ENCODE results near the gene VAV2.

The VAV2 gene

DNA sequence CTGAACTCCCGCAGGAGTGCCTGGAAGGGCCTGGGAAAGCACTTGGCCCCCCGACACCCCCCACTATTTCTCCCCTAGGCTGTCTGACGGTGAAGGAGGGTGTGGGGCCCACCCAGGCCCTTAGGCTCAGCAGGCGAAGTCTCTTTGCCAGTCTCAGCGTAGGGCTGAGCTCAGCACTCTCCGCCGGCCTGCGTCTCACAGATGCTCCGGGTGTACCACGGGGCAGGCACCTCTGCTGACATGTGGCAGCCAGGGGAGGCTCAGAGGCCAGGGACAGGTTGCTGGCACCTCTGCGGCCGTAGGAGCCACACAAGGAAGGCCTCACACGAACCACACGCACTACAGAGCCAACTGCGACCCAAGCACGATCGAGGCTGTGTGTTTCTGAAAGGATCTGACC is 114.2 kb downstream of the VAV2 start:
- intact Hi-C loops (cut with DNase I), result no loop called here
- no peak for DNase-seq

- intact Hi-C loops (cut with DNase I), result no loop called here
- no peak for DNase-seq
Measured at GRCh38 chr9:133877327-133877726, 114.8 kb downstream of the VAV2 start.

- no peak for DNase-seq
- intact Hi-C loops (cut with DNase I), result no loop called here
Measured at GRCh38 chr9:133876836-133877235, 115.3 kb downstream of the VAV2 start.

DNA sequence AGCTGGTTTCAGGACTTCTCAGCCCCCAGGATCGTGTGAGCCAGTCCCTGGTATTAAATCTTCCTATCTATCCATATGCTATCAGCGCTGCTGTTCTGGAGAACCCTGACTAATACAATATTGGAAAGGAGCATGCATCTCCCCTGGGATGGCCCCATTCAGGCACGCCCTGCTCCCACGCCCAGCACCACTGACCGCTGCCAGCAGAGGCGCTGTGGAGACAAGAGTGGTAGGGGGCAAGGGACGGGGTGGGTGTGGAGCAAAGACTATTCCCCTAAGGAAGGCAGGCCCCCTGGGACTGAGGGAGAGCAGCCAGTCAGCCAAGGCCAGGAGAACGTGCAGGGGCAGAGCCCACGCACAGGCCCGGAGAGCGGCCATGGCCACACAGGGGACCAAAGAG is 116.0 kb downstream of the VAV2 start:
- no peak for DNase-seq
- intact Hi-C loops (cut with DNase I), result no loop called here

- no peak for DNase-seq
- intact Hi-C loops (cut with DNase I), result no loop called here
Measured at GRCh38 chr9:133875131-133875530, 117.0 kb downstream of the VAV2 start.

DNA sequence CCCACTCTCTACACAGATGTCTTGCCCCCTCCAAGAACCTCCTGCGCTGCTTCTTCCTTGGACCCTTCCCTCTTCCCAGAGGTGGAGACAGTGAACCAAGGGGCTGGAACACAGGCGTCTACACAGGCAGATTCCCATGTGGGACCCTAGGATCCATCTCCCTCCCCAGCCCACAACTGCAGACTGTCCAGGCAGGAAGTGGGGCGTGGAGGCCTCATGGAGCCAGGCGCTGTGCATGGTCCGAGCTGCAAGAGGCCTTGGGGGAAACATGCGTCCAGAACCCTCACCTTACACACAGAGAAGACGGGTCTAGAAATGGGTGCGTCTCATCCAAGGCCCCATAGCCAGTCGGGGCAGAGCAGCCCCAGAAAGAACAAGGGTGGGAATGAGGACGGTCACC is 117.5 kb downstream of the VAV2 start:
- DNase-seq, result no peak
- intact Hi-C loops (cut with DNase I), result no loop called here

DNA sequence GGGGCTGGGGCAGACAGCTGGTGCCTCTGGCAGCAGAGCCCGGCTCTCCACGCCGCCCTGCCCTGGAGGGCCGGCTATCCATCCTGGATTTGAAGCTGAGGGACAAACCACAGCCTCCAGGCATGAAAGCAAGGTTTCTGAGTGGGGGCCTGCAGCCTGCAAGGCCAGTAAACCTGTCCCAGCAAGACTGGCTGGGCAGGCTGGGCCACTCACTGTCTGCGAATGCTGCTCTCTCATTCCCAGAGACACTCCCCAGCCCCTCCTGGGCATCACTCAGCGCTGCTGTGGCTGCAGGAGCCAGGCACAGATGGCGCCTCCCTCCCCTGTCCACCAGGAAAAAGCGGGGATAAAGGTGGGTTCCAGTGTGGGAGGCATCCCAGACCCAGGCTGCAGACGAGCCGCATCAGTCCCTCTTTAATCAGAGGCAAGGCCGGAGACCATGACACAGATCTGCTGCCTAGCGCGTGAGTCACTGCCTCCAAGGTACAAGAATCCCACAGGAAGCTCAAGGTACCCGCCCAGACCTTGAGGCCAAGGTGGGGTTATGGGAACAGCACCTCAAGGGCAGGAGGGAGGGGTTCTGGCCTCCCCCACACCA is 118.0 kb downstream of the VAV2 start:
- intact Hi-C loops (cut with DNase I), result no loop called here
- no peak for DNase-seq

- DNase-seq, result peak in 7 of 42 donors; percentile 18 to 44 (median 37)
Measured at GRCh38 chr9:133873461-133873891, 118.6 kb downstream of the VAV2 start.

DNA sequence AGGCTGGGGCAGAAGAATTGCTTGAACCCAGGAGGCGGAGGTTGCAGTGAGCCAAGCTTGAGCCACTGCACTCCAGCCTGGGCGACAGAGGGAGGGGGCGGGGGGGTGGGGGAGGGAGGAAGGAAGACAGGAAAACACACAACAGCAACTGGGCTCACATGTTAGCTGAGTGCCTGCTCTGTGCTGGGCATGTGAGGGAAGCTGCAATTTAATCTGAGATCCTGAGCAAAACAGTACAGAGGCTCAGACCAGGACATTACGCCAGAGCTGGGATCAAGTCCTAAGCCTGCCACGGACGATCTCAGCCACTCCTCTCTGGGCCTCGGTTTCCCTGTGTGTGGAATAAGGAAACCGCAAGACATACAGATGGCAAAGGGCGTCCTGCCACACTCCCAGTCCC is 119.1 kb downstream of the VAV2 start:
- intact Hi-C loops (cut with DNase I), result no loop called here
- DNase-seq, result no peak

More at GRCh38 chr9:133873461-133873891, 118.6 kb downstream of the VAV2 start:
- intact Hi-C loops (cut with DNase I), result no loop called here

- intact Hi-C loops (cut with DNase I), result no loop called here
- DNase-seq, result no peak
Measured at GRCh38 chr9:133870598-133871595, 121.2 kb downstream of the VAV2 start.

DNA sequence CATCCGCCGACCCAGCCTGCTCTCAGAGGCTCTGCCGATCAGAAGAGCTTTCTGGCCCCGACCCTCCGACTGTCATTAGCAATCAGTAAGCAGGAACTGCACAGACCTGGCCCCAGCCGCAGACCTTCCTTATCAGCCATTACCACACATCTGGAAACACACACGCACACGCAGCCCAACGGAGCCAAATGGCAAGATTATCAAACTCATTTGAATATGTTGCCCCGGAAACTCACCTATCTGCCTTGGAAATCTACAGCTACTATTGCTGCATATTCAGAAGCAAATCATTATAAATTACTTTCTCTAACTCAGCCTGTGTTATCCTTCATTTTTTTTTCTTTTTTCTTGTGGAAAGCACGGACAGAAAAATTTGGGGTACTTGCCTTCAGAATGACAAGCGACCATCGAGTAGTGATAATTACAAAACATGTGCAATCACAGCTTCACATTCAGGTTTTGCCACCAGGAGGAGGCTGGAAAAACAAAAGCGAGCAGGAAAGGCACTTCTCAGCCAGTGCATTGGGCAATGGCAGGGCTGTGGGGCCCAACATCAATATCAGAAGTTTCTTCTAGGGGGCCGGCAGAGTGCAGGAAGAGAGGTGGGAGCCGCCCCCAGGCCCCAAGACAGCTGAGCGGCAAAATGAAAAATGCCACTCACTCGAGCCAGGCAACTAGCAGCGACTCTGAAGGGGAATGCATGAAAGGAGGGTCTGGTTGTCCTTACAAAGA is 122.3 kb downstream of the VAV2 start:
- DNase-seq, result no peak

DNA sequence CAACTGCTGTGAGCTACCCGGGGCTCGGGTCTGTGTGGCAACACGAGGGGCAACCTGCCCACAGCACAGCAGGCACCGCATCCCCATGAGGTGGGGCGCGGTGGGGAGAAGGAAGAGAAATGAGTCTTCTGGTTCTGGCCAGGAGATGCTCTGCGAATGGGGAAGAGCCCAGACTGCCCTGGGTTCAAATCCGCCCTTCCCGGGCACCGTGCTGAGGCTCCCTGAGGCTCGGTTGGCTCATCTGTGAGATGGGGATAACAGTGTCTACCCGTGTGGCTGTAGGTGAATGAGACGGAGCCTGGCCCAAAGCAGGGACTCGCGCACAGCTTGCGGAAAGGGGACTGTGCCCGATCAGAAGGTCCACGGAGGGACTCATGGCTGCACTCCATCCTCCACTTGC is 123.9 kb downstream of the VAV2 start:
- no peak for DNase-seq
- intact Hi-C loops (cut with DNase I), result no loop called here

More for the DNA sequence above, 122.3 kb downstream of the VAV2 start:
- intact Hi-C loops (cut with DNase I), result no loop called here

DNA sequence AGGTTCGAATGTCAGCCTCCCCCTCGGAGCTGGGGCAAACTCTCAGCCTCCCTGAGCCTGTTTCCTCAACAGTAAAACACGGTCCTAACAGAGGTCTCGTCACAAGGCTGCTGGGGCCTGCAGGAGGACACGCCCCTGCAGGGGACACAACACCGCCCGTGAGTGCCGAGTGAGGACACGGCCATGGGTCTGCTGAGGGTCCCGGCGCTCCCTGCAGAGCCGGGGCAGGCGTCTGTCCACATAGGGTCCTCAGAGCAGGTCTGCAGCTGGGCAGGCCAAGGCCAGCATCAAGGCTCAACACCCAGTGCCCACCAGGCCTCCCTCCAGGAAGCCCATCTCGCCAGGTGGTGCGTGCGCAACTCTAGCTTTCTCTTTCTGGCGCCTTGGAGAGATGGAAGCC is 125.2 kb downstream of the VAV2 start:
- no peak for DNase-seq
- intact Hi-C loops (cut with DNase I), result no loop called here

GRCh38 chr9:133864011-133864410 is 128.1 kb downstream of the VAV2 start:
- intact Hi-C loops (cut with DNase I), result no loop called here
- DNase-seq, result no peak

- intact Hi-C loops (cut with DNase I), result no loop called here
- DNase-seq, result no peak
Measured at GRCh38 chr9:133863257-133863592, 128.9 kb downstream of the VAV2 start.

DNA sequence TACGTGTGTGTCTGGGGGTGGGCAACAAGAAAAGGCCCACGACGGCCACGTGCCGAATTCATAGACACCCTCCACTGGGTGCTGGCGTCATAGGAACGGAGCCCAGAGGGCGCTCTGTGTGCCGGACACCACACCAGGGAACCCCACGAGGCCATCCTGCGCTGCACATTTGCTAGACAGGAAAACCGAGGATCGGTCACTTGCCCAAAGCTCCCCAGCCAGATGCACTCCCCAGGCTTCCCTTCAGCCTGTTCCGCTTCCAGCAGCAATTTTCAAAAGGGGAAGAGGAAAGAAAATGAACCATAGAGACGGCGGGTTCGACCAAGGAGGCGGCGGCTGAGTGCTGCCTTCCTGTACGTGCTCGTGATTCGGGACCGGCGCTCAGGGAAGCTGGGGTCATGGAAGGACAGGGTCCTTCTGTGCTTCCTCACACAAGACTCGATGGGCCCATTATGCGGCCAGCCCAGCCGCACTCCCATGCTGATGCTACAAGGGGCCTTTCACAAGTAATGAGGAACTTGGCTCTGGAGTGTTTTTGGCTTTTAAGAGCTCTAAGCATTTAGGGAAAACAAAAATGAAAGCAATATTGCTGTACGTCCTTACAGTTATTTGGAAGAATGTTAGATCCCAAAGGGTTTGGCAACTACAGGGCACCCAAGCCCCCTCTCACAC is 129.4 kb downstream of the VAV2 start:
- intact Hi-C loops (cut with DNase I), result no loop called here

DNA sequence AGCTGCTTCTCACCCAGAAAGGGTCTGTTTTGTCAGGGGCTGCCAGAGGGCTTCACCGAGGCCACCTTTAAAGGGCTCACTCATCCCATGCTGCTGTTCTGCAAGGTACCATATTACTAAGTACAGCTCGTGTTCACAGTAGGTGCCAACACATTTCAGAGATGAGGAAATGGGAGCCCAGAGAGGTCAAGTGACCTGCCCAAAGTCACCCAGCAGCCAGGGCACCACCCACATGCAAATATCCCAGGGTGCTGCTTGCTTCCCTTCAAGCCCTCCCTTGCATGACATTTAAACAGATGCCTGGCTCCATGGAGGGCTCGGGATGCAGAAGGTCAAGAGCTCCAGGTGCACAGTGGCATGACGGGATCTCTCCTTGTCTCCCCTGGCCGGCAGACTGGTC is 130.4 kb downstream of the VAV2 start:
- intact Hi-C loops (cut with DNase I), result no loop called here
- DNase-seq, result no peak

More for the DNA sequence above, 129.4 kb downstream of the VAV2 start:
- peak in 40 of 42 donors; percentile 25 to 78 (median 50) for DNase-seq

- intact Hi-C loops (cut with DNase I), result no loop called here
- peak in 5 of 42 donors; percentile 12 to 57 (median 26) for DNase-seq
Measured at GRCh38 chr9:133861086-133861485, 131.0 kb downstream of the VAV2 start.

DNA sequence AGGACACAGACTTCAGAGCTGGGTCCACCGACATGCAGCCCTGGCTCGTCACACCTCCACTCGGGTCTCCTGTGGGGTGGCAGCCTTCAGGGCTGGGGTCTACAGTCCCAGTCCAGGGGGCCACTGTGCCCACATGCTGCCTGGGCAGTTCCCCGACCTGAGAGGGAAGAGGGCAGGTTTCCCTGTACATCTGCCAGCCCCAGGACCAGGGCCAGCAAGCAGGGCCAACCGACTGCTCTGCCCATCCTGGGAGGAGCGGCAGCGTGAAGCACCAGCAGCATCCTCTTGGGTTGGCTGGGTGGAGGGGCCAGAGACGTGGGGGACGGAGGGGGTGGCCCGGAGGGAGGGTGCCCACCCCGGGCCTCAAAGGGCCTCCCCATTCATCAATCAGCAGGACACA is 133.4 kb downstream of the VAV2 start:
- intact Hi-C loops (cut with DNase I), result no loop called here

More for the DNA sequence above, 133.4 kb downstream of the VAV2 start:
- no peak for DNase-seq
